ENCODE measurements around the gene BBS12. TPM values are rescaled to one million over a fixed set of nuclear protein-coding genes. Genes with fewer than 3 reads are reported as not detected.

The BBS12 gene
- 3.4 and 3.7 TPM in 2 replicates for polyA plus RNA-seq (2011; rRNA removed)
- 0.41 and 0.57 TPM in 2 replicates for polyA plus RNA-seq (2012; cell fraction: cytosol; rRNA removed)
- polyA plus RNA-seq (2012; cell fraction: nucleus; rRNA removed) = 0.18 and 0.29 TPM in 2 replicates
- polyA plus RNA-seq (2017; fragmentation: RNase III; extraction: RNeasy Plus Mini Kit Qiagen cat#74134 plus additional on column Dnase treatment) = 2.5 to 3.4 TPM (median 3.2 TPM) in 3 replicates
- 1.6 and 2.1 TPM in 2 replicates for polyA minus RNA-seq (2011; rRNA and poly(A)+ RNA removed)

DNA sequence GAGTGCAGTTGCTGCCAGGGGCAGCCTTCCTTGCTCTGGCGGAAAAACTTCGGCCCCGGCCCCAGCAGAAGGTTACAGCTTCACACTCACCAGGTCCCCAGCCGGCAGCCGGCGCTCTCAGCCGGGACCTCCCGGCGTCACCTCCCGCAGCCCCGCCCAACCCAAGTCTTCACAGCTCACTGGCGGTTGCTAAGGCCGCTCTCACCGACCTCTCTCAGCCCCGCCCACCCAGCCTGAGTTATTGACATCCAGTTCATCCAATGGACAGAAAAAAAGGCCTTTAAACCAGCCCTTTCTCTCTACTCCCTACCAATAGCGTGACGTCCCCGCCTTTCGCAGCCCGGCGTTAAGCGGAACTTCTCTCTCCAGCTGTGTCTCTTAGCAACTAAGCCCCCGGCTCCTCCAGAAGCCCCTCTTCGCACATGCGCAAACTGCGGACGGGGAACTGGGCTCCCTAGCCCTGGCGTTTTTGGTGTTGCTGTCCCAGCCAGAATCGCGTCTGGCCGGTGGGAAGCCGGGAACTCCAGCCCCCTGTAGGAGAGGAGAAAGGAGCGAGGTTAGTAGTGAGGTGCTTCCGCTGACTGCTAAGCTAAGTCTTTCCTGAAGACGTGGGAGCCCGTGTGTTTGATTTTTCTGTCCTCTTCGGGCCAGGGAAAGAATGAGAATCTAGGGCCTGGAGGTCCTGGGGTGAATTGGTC is at the start of gene BBS12:
Gene BBS12 (plus strand): TSS at position 376 of the 698 bp plus-strand sequence. CDS start 9,189 bp downstream, outside the sequence.
- Histone ChIP-seq H3K27ac (peak within 1 kb of the TSS; percentile 51 to 85), H3K9me3 (no peaks in the 10 kb centered on the region), H3K4me1 (peaks cover 12% of the 10 kb centered on the region; the same call in 2 of the 3 replicates), H3K4me2 (peak within 1 kb of the TSS; percentile 78), H3K4me3 (peak within 1 kb of the TSS; percentile 53)
- TF ChIP-seq KDM5A (IDR thresholded peaks at IDR 0.05) = no peak
- peak; percentile 60 for TF ChIP-seq SMC3 (IDR thresholded peaks at IDR 0.05)
- no peak for TF ChIP-seq MYC (IDR thresholded peaks at IDR 0.05; ENCODE audit: borderline replicate concordance, low read length)
- no peak for TF ChIP-seq ESRRA (IDR thresholded peaks at IDR 0.05; ENCODE audit: borderline replicate concordance, low read length)
- TF ChIP-seq, protein P1, sequence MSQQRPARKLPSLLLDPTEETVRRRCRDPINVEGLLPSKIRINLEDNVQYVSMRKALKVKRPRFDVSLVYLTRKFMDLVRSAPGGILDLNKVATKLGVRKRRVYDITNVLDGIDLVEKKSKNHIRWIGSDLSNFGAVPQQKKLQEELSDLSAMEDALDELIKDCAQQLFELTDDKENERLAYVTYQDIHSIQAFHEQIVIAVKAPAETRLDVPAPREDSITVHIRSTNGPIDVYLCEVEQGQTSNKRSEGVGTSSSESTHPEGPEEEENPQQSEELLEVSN (IDR thresholded peaks at IDR 0.05; ENCODE audit: borderline replicate concordance, low read depth) = no peak
- no peak for TF ChIP-seq FOSL2 (IDR thresholded peaks at IDR 0.05)
- TF ChIP-seq FOSL2 (CRISPR knock-in tag; IDR thresholded peaks at IDR 0.05) = no peak
- TF ChIP-seq, protein P2, sequence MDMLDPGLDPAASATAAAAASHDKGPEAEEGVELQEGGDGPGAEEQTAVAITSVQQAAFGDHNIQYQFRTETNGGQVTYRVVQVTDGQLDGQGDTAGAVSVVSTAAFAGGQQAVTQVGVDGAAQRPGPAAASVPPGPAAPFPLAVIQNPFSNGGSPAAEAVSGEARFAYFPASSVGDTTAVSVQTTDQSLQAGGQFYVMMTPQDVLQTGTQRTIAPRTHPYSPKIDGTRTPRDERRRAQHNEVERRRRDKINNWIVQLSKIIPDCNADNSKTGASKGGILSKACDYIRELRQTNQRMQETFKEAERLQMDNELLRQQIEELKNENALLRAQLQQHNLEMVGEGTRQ (IDR thresholded peaks at IDR 0.05) = no peak
- peak in 1 of 2 experiments; percentile 23; a peak in 1 of 5 replicates for TF ChIP-seq JUN (IDR thresholded peaks at IDR 0.05)
- TF ChIP-seq, protein P3, sequence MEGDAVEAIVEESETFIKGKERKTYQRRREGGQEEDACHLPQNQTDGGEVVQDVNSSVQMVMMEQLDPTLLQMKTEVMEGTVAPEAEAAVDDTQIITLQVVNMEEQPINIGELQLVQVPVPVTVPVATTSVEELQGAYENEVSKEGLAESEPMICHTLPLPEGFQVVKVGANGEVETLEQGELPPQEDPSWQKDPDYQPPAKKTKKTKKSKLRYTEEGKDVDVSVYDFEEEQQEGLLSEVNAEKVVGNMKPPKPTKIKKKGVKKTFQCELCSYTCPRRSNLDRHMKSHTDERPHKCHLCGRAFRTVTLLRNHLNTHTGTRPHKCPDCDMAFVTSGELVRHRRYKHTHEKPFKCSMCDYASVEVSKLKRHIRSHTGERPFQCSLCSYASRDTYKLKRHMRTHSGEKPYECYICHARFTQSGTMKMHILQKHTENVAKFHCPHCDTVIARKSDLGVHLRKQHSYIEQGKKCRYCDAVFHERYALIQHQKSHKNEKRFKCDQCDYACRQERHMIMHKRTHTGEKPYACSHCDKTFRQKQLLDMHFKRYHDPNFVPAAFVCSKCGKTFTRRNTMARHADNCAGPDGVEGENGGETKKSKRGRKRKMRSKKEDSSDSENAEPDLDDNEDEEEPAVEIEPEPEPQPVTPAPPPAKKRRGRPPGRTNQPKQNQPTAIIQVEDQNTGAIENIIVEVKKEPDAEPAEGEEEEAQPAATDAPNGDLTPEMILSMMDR (IDR thresholded peaks at IDR 0.05) = peak; percentile 45
- TF ChIP-seq, protein P4, sequence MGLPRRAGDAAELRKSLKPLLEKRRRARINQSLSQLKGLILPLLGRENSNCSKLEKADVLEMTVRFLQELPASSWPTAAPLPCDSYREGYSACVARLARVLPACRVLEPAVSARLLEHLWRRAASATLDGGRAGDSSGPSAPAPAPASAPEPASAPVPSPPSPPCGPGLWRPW (IDR thresholded peaks at IDR 0.05) = no peak
- peak; percentile 42 to 50 for TF ChIP-seq RAD21 (conservative IDR thresholded peaks at IDR 0.05 in 1 of 2, IDR thresholded peaks at IDR 0.05 in 1 of 2)
- peak; percentile 25 for TF ChIP-seq POLR2A (IDR thresholded peaks at IDR 0.05; ENCODE audit: low read length)
- TF ChIP-seq PHF8 (IDR thresholded peaks at IDR 0.05; ENCODE audit: borderline replicate concordance, low read depth) = peak; percentile 44; the same call in 1 of the 2 replicates
- no peak for TF ChIP-seq ZC3H11A (IDR thresholded peaks at IDR 0.05)
- TF ChIP-seq, protein P5, sequence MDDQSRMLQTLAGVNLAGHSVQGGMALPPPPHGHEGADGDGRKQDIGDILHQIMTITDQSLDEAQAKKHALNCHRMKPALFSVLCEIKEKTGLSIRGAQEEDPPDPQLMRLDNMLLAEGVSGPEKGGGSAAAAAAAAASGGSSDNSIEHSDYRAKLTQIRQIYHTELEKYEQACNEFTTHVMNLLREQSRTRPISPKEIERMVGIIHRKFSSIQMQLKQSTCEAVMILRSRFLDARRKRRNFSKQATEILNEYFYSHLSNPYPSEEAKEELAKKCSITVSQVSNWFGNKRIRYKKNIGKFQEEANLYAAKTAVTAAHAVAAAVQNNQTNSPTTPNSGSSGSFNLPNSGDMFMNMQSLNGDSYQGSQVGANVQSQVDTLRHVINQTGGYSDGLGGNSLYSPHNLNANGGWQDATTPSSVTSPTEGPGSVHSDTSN (IDR thresholded peaks at IDR 0.05) = peak; percentile 91
- TF ChIP-seq NR3C1 (IDR thresholded peaks at IDR 0.05) = no peak
- TF ChIP-seq TP53 (CRISPR knock-in tag; IDR thresholded peaks at IDR 0.05) = no peak
- peak; percentile 71; the same call in 1 of the 2 replicates for TF ChIP-seq RFX5 (IDR thresholded peaks at IDR 0.05)
- WGBS (ENCODE audit: missing lambda C conversion rate) = under 1% methylated on average over 34 of the region's 37 CpGs
- peak; percentile 97 to 98 for ATAC-seq
- CTCF ChIA-PET = interaction anchor here (0.6 to 3.4 kb wide), 14 partner anchors 8 to 198 kb away, joined by 3 to 15 read pairs (median 4); partner anchors contain the start of gene NUDT6
- peak; percentile 96 to 98 for DNase-seq (ENCODE audit: low read depth in 1 of 2, low spot score in 1 of 2)
- POLR2A ChIA-PET = interaction anchor here (1.0 to 1.5 kb wide), 6 partner anchors 12 to 190 kb away, joined by 3 to 8 read pairs (median 4); partner anchors contain the start of gene NUDT6
- FAIRE-seq = no peak

DNA sequence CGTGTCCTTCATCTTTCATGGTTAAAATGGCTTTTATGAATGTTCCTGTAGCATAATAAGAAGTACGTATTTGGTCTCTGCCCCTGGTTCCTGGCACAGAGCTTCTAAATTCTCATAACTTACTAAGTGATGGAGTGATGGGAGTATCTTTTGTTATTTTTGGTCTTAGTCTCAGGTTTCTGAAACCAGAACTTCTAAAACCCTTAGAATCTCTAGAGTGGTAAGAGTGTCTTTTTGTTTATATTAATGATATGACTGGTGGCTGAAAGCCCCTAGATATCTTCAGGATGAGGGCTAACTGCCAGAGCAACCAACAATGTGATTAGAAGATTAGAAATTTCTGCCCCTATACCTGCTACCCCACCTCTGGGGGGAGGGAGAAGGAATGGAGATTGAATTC is 45.8 kb upstream of the BBS12 start:
- Histone ChIP-seq H3K9me3 (0 out of 3 replicates have a peak, but pooled peaks cover 3% of the 10 kb centered on the region), H3K27ac (no peak overlapping the region), H3K4me2 (no peak overlapping the region), H3K4me1 (no peaks in the 10 kb centered on the region), H3K4me3 (no peak overlapping the region)
- no peak for DNase-seq (ENCODE audit: low read depth in 1 of 2, low spot score in 1 of 2)
- ChIA-PET CTCF (no interaction called here), POLR2A (no interaction called here)
- no peak for ATAC-seq
- FAIRE-seq = no peak
- 84% methylated on average over 2 of the region's 2 CpGs for WGBS (ENCODE audit: missing lambda C conversion rate)
- TF ChIP-seq ESRRA (IDR thresholded peaks at IDR 0.05; ENCODE audit: borderline replicate concordance, low read length) (no peak), EHF (CRISPR knock-in tag; IDR thresholded peaks at IDR 0.05) (no peak), HDAC2 (IDR thresholded peaks at IDR 0.05) (no peak), MAZ (IDR thresholded peaks at IDR 0.05; ENCODE audit: borderline replicate concordance, low read depth, low read length) (no peak), ZC3H11A (IDR thresholded peaks at IDR 0.05) (no peak), POLR2A (IDR thresholded peaks at IDR 0.05; ENCODE audit: low read length) (no peak), TFCP2L1 (CRISPR knock-in tag; IDR thresholded peaks at IDR 0.05) (no peak), EHMT2 (IDR thresholded peaks at IDR 0.05; ENCODE audit: low read depth) (no peak), MAFK (IDR thresholded peaks at IDR 0.05; ENCODE audit: partially characterized antibody) (no peak), RAD21 (conservative IDR thresholded peaks at IDR 0.05 in 1 of 2, IDR thresholded peaks at IDR 0.05 in 1 of 2) (no peak)
- TF ChIP-seq, protein P5 (IDR thresholded peaks at IDR 0.05) = no peak
- TF ChIP-seq, protein P4 (IDR thresholded peaks at IDR 0.05) = no peak
- TF ChIP-seq, protein P2 (IDR thresholded peaks at IDR 0.05) = no peak
- TF ChIP-seq, protein P6, sequence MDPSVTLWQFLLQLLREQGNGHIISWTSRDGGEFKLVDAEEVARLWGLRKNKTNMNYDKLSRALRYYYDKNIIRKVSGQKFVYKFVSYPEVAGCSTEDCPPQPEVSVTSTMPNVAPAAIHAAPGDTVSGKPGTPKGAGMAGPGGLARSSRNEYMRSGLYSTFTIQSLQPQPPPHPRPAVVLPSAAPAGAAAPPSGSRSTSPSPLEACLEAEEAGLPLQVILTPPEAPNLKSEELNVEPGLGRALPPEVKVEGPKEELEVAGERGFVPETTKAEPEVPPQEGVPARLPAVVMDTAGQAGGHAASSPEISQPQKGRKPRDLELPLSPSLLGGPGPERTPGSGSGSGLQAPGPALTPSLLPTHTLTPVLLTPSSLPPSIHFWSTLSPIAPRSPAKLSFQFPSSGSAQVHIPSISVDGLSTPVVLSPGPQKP (IDR thresholded peaks at IDR 0.05; ENCODE audit: low read depth, low read length) = no peak
